IPS-NIHi11 (cell line): ENCODE results near the gene NUP93.
"Not testable (repeated sequence)": the region's sequence is repeated elsewhere in the genome, so short reads cannot be mapped to it uniquely, and the experiment has no call there.

Source experiments
- DNase-seq: peaks from one replicate; pipeline ENCODE4 v3.0.0; 2012; ENCODE audit warnings: mixed read lengths, low spot score

NUP93 gene

GRCh38 chr16:56779906-56780305 is 50.0 kb downstream of the NUP93 start:
- no peak for DNase-seq

- DNase-seq = no peak
Measured at GRCh38 chr16:56780646-56781045, 50.7 kb downstream of the NUP93 start.

GRCh38 chr16:56781528-56781961 is 51.6 kb downstream of the NUP93 start:
- DNase-seq = no peak

GRCh38 chr16:56783344-56783743 is 53.4 kb downstream of the NUP93 start:
- DNase-seq = no peak

- no peak for DNase-seq
Measured at GRCh38 chr16:56785317-56785716, 55.4 kb downstream of the NUP93 start.

GRCh38 chr16:56787167-56787566 is 57.2 kb downstream of the NUP93 start:
- no peak for DNase-seq

- no peak for DNase-seq
Measured at GRCh38 chr16:56788435-56788834, 58.5 kb downstream of the NUP93 start.

GRCh38 chr16:56789360-56789759 is 59.4 kb downstream of the NUP93 start:
- no peak for DNase-seq

- no peak for DNase-seq
Measured at GRCh38 chr16:56792967-56793366, 63.0 kb downstream of the NUP93 start.

- no peak for DNase-seq
Measured at GRCh38 chr16:56793492-56793891, 63.6 kb downstream of the NUP93 start.

GRCh38 chr16:56795011-56795410 is 65.1 kb downstream of the NUP93 start:
- DNase-seq = no peak

GRCh38 chr16:56797038-56797437 is 67.1 kb downstream of the NUP93 start:
- DNase-seq = not testable (repeated sequence)

- no peak for DNase-seq
Measured at GRCh38 chr16:56797861-56798260, 67.9 kb downstream of the NUP93 start.

GRCh38 chr16:56798955-56799354 is 69.0 kb downstream of the NUP93 start:
- no peak for DNase-seq

GRCh38 chr16:56800355-56800754 is 70.4 kb downstream of the NUP93 start:
- no peak for DNase-seq

GRCh38 chr16:56801762-56802161 is 71.8 kb downstream of the NUP93 start:
- no peak for DNase-seq

GRCh38 chr16:56807011-56807675 is 77.2 kb downstream of the NUP93 start:
- no peak for DNase-seq

GRCh38 chr16:56807676-56808067 is 77.7 kb downstream of the NUP93 start:
- DNase-seq = not testable (repeated sequence)

GRCh38 chr16:56810954-56811353 is 81.0 kb downstream of the NUP93 start:
- no peak for DNase-seq

- DNase-seq = not testable (repeated sequence)
Measured at GRCh38 chr16:56811602-56812001, 81.7 kb downstream of the NUP93 start.

- no peak for DNase-seq
Measured at GRCh38 chr16:56812884-56813283, 83.0 kb downstream of the NUP93 start.

- no peak for DNase-seq
Measured at GRCh38 chr16:56814537-56815432, 84.9 kb downstream of the NUP93 start.

- DNase-seq = no peak
Measured at GRCh38 chr16:56815721-56816120, 85.8 kb downstream of the NUP93 start.
